IPS-15b (cell line): Measurements from ENCODE around the gene STX16.

Source experiments
- H3K27me3 ChIP-seq: one replicate; pipeline ENCODE4 v1.6.1; 2013; ENCODE audit warnings: low read length; ENCODE audit not compliant: control insufficient read depth, insufficient read depth
- H3K36me3 ChIP-seq: one replicate; pipeline ENCODE4 v1.6.1; 2013; ENCODE audit warnings: low read length; ENCODE audit not compliant: control insufficient read depth, insufficient read depth
- H3K4me1 ChIP-seq: one replicate; pipeline ENCODE4 v1.6.1; 2013; ENCODE audit warnings: mild to moderate bottlenecking, low read length; ENCODE audit not compliant: control insufficient read depth, insufficient read depth
- H3K4me3 ChIP-seq: one replicate; pipeline ENCODE4 v1.5.1; 2013; ENCODE audit warnings: low read depth, low read length
- H3K9ac ChIP-seq: one replicate; pipeline ENCODE4 v1.6.1; 2013; ENCODE audit warnings: low read depth, mild to moderate bottlenecking, low read length
- H3K9me3 ChIP-seq: one replicate; pipeline ENCODE4 v1.6.1; 2013; ENCODE audit warnings: mild to moderate bottlenecking, low read length; ENCODE audit not compliant: control insufficient read depth, insufficient read depth

The STX16 gene

GRCh38 chr20:58621906-58622548, 29.1 kb upstream of the STX16 start:
- peaks cover 3% of the 10 kb centered on the region for H3K4me1 ChIP-seq

GRCh38 chr20:58622671-58623578, 28.2 kb upstream of the STX16 start:
- H3K4me1 ChIP-seq, result peaks cover 3% of the 10 kb centered on the region
- no peaks in the 10 kb centered on the region for H3K36me3 ChIP-seq
- H3K4me3 ChIP-seq, result no peak overlapping the region
- H3K9me3 ChIP-seq, result peaks cover 11% of the 10 kb centered on the region
- H3K9ac ChIP-seq, result no peak overlapping the region
- peaks cover 5% of the 10 kb centered on the region for H3K27me3 ChIP-seq

More at GRCh38 chr20:58621906-58622548, 29.1 kb upstream of the STX16 start:
- Histone ChIP-seq H3K36me3 (no peaks in the 10 kb centered on the region), H3K9ac (no peak overlapping the region), H3K9me3 (peaks cover 15% of the 10 kb centered on the region), H3K4me3 (no peak overlapping the region), H3K27me3 (peaks cover 11% of the 10 kb centered on the region)

- H3K4me1 ChIP-seq, result peaks cover 3% of the 10 kb centered on the region
- no peak overlapping the region for H3K9ac ChIP-seq
- H3K4me3 ChIP-seq, result no peak overlapping the region
- no peaks in the 10 kb centered on the region for H3K27me3 ChIP-seq
- H3K36me3 ChIP-seq, result no peaks in the 10 kb centered on the region
- peaks cover 11% of the 10 kb centered on the region for H3K9me3 ChIP-seq
These were observed 27.3 kb upstream of the STX16 start for GRCh38 chr20:58623579-58624473.

DNA sequence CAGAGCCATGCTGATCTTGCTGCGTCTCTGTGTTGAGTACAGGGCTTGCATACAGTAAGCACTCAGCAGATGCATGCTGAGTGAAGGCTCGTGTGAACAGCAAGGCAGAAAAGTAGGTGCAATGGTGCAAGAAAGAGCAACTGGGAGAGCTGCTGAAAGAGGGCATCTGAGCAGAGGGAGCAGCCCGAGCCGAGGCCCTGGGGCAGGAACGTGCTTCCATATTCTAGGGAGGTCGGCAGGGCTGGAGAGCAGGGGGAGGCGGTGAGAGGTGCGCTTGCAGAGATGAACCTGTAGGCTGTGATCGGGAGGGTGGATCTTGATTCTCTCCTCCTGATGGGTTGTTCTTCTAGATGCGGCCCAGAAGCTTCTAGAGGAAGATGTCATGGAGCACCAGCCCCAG, 26.4 kb upstream of the STX16 start:
- Histone ChIP-seq H3K9ac (no peak overlapping the region), H3K4me3 (no peak overlapping the region), H3K36me3 (no peaks in the 10 kb centered on the region), H3K9me3 (peaks cover 11% of the 10 kb centered on the region), H3K4me1 (peaks cover under 1% of the 10 kb centered on the region), H3K27me3 (no peaks in the 10 kb centered on the region)

DNA sequence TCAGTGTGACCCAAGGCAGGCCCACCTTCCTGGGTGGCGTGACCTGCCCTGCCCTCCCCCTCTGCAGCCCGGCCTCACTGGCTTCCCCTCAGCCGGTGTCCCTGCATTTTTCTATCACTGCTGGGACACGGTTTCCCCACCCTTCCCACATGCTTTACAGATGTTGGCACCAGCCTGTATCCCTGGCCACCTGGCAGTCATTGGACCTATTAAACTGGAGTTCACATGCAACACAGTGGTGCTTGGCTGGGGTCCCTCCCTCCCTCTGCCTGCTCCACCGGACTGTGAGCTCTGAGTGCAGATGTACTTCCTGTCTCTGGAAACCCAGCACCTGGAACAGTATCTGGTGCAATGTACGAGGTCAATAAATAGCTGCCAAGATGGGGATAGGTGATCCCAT, 25.5 kb upstream of the STX16 start:
- no peaks in the 10 kb centered on the region for H3K27me3 ChIP-seq
- no peaks in the 10 kb centered on the region for H3K36me3 ChIP-seq
- no peak overlapping the region for H3K9ac ChIP-seq
- peaks cover 11% of the 10 kb centered on the region for H3K9me3 ChIP-seq
- no peaks in the 10 kb centered on the region for H3K4me1 ChIP-seq
- H3K4me3 ChIP-seq, result no peak overlapping the region

DNA sequence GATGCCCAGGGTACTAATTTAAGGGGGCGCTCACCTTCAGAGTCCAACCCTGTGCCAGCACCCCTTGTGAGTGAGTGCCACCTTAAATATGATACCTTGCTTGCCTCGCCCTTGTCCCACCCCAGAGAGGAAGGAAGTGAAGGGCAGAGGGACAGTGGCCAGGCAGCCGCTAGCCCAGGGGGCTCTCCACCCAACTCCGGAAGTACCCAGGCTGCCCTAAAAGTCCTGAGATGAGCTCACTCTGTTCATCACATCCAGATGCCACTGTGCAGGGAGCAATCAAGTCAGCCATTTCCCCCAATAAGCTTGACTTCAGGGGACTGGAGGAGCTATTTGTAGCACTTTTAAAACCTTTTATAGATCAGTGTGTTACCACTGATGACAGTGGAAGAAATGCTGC, 25.0 kb upstream of the STX16 start:
- Histone ChIP-seq H3K9me3 (peaks cover 11% of the 10 kb centered on the region), H3K27me3 (no peaks in the 10 kb centered on the region), H3K4me1 (no peaks in the 10 kb centered on the region), H3K4me3 (no peak overlapping the region), H3K36me3 (no peaks in the 10 kb centered on the region), H3K9ac (no peak overlapping the region)

- Histone ChIP-seq H3K4me3 (no peak overlapping the region), H3K9me3 (peaks cover 7% of the 10 kb centered on the region), H3K36me3 (no peaks in the 10 kb centered on the region), H3K27me3 (no peaks in the 10 kb centered on the region), H3K9ac (no peak overlapping the region), H3K4me1 (no peaks in the 10 kb centered on the region)
These were observed 23.6 kb upstream of the STX16 start for GRCh38 chr20:58627212-58628072.

DNA sequence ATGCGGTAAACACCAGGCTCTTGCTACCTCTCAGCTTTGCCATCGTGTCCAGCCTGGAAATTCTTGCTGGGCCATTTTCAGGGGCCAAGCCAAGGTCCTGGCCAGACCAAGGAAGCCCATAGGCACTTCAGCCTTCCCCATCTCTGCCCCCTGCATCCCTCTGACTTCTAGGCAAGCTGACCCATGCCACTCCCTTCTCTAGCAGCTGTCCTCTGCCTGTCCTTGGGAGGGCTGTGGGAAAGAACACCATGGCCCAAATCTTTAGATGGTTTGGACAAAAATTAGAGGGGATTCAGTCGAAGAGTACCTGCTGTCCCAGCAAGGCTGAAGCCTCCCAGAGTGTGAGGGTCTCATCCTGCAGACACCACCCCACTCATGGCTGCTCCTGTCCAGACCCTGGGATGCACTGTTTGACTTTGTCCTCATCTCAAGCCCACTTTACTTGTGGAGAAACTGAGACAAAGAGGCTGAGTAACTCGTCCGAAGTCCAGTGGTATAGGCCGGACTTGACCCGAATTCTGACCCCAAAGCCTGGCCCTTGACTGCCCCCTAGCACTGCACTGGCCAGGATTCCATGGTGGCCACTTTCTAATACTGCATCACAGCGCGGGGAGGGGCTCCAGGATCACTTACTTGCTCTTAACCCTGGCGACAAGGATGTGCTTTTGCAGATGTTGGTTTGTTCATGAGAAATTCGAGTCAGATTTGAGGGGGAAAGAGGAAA, 22.4 kb upstream of the STX16 start:
- Histone ChIP-seq H3K27me3 (no peaks in the 10 kb centered on the region), H3K9me3 (no peaks in the 10 kb centered on the region), H3K4me1 (no peaks in the 10 kb centered on the region), H3K4me3 (no peak overlapping the region), H3K36me3 (no peaks in the 10 kb centered on the region), H3K9ac (no peak overlapping the region)

- H3K4me3 ChIP-seq, result no peak overlapping the region
- H3K27me3 ChIP-seq, result no peaks in the 10 kb centered on the region
- no peaks in the 10 kb centered on the region for H3K4me1 ChIP-seq
These were observed 21.9 kb upstream of the STX16 start for GRCh38 chr20:58629215-58629580.

DNA sequence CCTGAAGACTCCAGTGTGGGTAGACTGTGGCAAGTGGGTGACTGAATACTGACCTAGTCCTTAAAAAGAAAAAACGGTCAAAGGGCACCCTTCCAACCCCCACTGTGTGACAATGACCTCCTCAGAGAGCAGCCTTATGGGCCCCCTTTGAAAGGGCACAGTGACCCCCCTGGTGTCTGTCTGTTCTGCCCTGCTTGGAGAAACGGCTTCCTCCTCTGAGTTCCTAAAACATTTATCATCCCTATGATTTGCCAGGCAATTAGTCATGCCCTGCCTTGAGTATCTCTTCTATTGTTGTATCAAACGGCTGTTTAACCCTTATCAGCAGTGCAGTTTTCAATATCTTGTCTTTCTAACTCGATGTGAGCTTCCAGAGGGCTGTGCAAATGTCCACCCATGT, 21.0 kb upstream of the STX16 start:
- no peaks in the 10 kb centered on the region for H3K4me1 ChIP-seq
- H3K36me3 ChIP-seq, result no peaks in the 10 kb centered on the region

More at GRCh38 chr20:58629215-58629580, 21.9 kb upstream of the STX16 start:
- Histone ChIP-seq H3K36me3 (no peaks in the 10 kb centered on the region), H3K9me3 (no peaks in the 10 kb centered on the region), H3K9ac (no peak overlapping the region)

More for the DNA sequence above, 21.0 kb upstream of the STX16 start:
- Histone ChIP-seq H3K9me3 (no peaks in the 10 kb centered on the region), H3K27me3 (no peaks in the 10 kb centered on the region), H3K9ac (no peak overlapping the region), H3K4me3 (no peak overlapping the region)
